HepG2 (cell line): Measurements from ENCODE around the gene IRS1. TPM values are rescaled to one million over a fixed set of nuclear protein-coding genes. Genes with fewer than 3 reads are reported as not detected.

Source experiments
- ATF3 ChIP-seq: sonication (generic); formaldehyde crosslinking; IDR thresholded peaks from 2 replicates; pipeline ENCODE4 v1.4.0; 2020; ENCODE audit warnings: missing genetic modification reagents
- CREB1 ChIP-seq, 2 experiments: fragments of 450-650 bp in 1 of 2; IDR thresholded peaks; 2 replicates each; pipeline ENCODE4 v1.6.1; 2016 to 2017; ENCODE audit warnings: control low read depth in 1 of 2, mild to moderate bottlenecking in 1 of 2, missing compliant biosample characterization in 1 of 2, missing genetic modification characterization in 1 of 2
- CSRNP1 ChIP-seq: sonication (generic); formaldehyde crosslinking; IDR thresholded peaks from 2 replicates; pipeline ENCODE4 v1.8.1; 2023; ENCODE audit warnings: mild to moderate bottlenecking, missing genetic modification reagents
- ETV5 ChIP-seq: IDR thresholded peaks from 2 replicates; pipeline ENCODE4 v1.6.1; 2018; ENCODE audit warnings: missing biosample characterization, missing genetic modification reagents, inconsistent platforms, borderline replicate concordance
- GPN1 ChIP-seq: sonication (generic); formaldehyde crosslinking; IDR thresholded peaks from 2 replicates; pipeline ENCODE4 v1.5.1; 2020; ENCODE audit warnings: missing genetic modification reagents, borderline replicate concordance
- HBP1 ChIP-seq: IDR thresholded peaks from 2 replicates; pipeline ENCODE4 v1.6.1; 2016; ENCODE audit warnings: low read depth, control low read depth
- HCFC1 ChIP-seq: fragments of 150-350 bp; IDR thresholded peaks from 2 replicates; pipeline ENCODE4 v1.6.1; 2014; ENCODE audit warnings: low read depth, low read length
- HDAC1 ChIP-seq: sonication (generic); formaldehyde crosslinking; IDR thresholded peaks from 2 replicates; pipeline ENCODE4 v1.5.1; 2020; ENCODE audit warnings: mild to moderate bottlenecking, missing genetic modification reagents
- JARID2 ChIP-seq: sonication (generic); formaldehyde crosslinking; IDR thresholded peaks from 2 replicates; pipeline ENCODE4 v1.8.1; 2023; ENCODE audit warnings: missing genetic modification reagents, inconsistent platforms; ENCODE audit not compliant: insufficient replicate concordance
- KAT2B ChIP-seq: fragments of 150-350 bp; IDR thresholded peaks from 2 replicates; pipeline ENCODE4 v1.6.1; 2014; ENCODE audit warnings: low read depth, low read length, borderline replicate concordance
- KDM5B ChIP-seq: sonication (generic); formaldehyde crosslinking; IDR thresholded peaks from 2 replicates; pipeline ENCODE4 v1.4.0; 2020; ENCODE audit warnings: missing genetic modification reagents, mild to moderate bottlenecking, borderline replicate concordance
- NFIB ChIP-seq: sonication (generic); formaldehyde crosslinking; IDR thresholded peaks from 2 replicates; pipeline ENCODE4 v1.9.0; 2021; ENCODE audit warnings: missing genetic modification reagents, mild to moderate bottlenecking, borderline replicate concordance
- SAP130 ChIP-seq: IDR thresholded peaks from 2 replicates; pipeline ENCODE4 v1.6.1; 2016; ENCODE audit warnings: low read depth
- TCF7L2 ChIP-seq: IDR thresholded peaks from 2 replicates; pipeline ENCODE4 v1.6.1; 2011; ENCODE audit warnings: mild to moderate bottlenecking, low read depth, low read length, moderate library complexity
- ZGPAT ChIP-seq: IDR thresholded peaks from 2 replicates; pipeline ENCODE4 v1.6.1; 2016; ENCODE audit warnings: mild to moderate bottlenecking
- ZNF296 ChIP-seq: sonication (generic); formaldehyde crosslinking; conservative IDR thresholded peaks from 2 replicates; pipeline ENCODE4 v1.5.0; 2020; ENCODE audit warnings: mild to moderate bottlenecking, missing genetic modification reagents
- ZNF383 ChIP-seq: sonication (generic); formaldehyde crosslinking; IDR thresholded peaks from 2 replicates; pipeline ENCODE4 v1.4.0; 2020; ENCODE audit warnings: missing genetic modification reagents, mild to moderate bottlenecking, borderline replicate concordance
- ZNF460 ChIP-seq: sonication (generic); formaldehyde crosslinking; IDR thresholded peaks from 2 replicates; pipeline ENCODE4 v1.5.1; 2020; ENCODE audit warnings: missing genetic modification reagents, mild to moderate bottlenecking, borderline replicate concordance
- polyA plus RNA-seq, 8 experiments: library from polyadenylated mRNA; depleted of rRNA in 3 of 8; stranded (reverse) in 7 of 8; unstranded in 1 of 8; fragments of >200 nt; fragmentation: Illumina TruSeq in 4 of 8; extraction: Trizol in 4 of 8; gene quantifications; 2 replicates each; pipeline versions ENCODE4 v1.2.1 to v1.2.3, GENCODE V29; 2011 to 2016; ENCODE audit warnings: low read depth in 4 of 8, missing spikeins in 1 of 8, mixed read lengths in 1 of 8; ENCODE audit not compliant: insufficient read depth in 1 of 8
- total RNA-seq, 5 experiments: library from RNA; depleted of rRNA; stranded (reverse); fragments of >200 nt; fragmentation: Illumina TruSeq; extraction: Trizol; gene quantifications; 2 replicates each; pipeline ENCODE4 v1.2.3, GENCODE V29; 2016; ENCODE audit warnings: low read depth in 1 of 5
- TF ChIP-seq, protein P1 (sequence below): IDR thresholded peaks from 2 replicates; pipeline ENCODE4 v1.6.1; 2016; ENCODE audit warnings: missing compliant biosample characterization, missing genetic modification reagents, borderline replicate concordance
- TF ChIP-seq, protein P2 (sequence below): sonication (generic); formaldehyde crosslinking; IDR thresholded peaks from 2 replicates; pipeline ENCODE4 v1.4.0; 2020; ENCODE audit warnings: mild to moderate bottlenecking, low read depth, missing genetic modification reagents

Gene IRS1
- total and polyA plus RNA-seq, 2 of the 13 experiments (the other 11 are each of a cell fraction or from before 2014, with no cell fraction given): 8.7 to 9.0 TPM

GRCh38 chr2:226739545-226740030 lies 60.0 kb downstream of the IRS1 start (continued):
- TF ChIP-seq CSRNP1 (CRISPR knock-in tag): no peak
- TF ChIP-seq NFIB (CRISPR knock-in tag): no peak
- peak; percentile 10 for TF ChIP-seq HDAC1 (CRISPR knock-in tag)
- TF ChIP-seq TCF7L2: no peak
- TF ChIP-seq ZNF296 (CRISPR knock-in tag): no peak
- TF ChIP-seq, protein P1, sequence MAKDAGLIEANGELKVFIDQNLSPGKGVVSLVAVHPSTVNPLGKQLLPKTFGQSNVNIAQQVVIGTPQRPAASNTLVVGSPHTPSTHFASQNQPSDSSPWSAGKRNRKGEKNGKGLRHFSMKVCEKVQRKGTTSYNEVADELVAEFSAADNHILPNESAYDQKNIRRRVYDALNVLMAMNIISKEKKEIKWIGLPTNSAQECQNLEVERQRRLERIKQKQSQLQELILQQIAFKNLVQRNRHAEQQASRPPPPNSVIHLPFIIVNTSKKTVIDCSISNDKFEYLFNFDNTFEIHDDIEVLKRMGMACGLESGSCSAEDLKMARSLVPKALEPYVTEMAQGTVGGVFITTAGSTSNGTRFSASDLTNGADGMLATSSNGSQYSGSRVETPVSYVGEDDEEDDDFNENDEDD (CRISPR knock-in tag): no peak
- TF ChIP-seq SAP130 (CRISPR knock-in tag): no peak; the same call in 1 of the 2 replicates
- TF ChIP-seq ATF3 (CRISPR knock-in tag): no peak
- no peak for TF ChIP-seq GPN1 (CRISPR knock-in tag)
- TF ChIP-seq, protein P2, sequence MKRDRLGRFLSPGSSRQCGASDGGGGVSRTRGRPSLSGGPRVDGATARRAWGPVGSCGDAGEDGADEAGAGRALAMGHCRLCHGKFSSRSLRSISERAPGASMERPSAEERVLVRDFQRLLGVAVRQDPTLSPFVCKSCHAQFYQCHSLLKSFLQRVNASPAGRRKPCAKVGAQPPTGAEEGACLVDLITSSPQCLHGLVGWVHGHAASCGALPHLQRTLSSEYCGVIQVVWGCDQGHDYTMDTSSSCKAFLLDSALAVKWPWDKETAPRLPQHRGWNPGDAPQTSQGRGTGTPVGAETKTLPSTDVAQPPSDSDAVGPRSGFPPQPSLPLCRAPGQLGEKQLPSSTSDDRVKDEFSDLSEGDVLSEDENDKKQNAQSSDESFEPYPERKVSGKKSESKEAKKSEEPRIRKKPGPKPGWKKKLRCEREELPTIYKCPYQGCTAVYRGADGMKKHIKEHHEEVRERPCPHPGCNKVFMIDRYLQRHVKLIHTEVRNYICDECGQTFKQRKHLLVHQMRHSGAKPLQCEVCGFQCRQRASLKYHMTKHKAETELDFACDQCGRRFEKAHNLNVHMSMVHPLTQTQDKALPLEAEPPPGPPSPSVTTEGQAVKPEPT (CRISPR knock-in tag): no peak
- TF ChIP-seq ETV5 (CRISPR knock-in tag): no peak
- no peak for TF ChIP-seq ZGPAT
- TF ChIP-seq ZNF383 (CRISPR knock-in tag): no peak
- no peak for TF ChIP-seq KDM5B (CRISPR knock-in tag)
- no peak for TF ChIP-seq ZNF460 (CRISPR knock-in tag)
- no peak for TF ChIP-seq JARID2 (CRISPR knock-in tag)
- TF ChIP-seq HCFC1: no peak
- TF ChIP-seq HBP1 (CRISPR knock-in tag): 0 out of 2 replicates have a peak, but pooled peaks have one; percentile 2
- no peak for TF ChIP-seq KAT2B
- TF ChIP-seq CREB1 (IDR thresholded peaks at IDR 0.05): no peak
- TF ChIP-seq CREB1 (CRISPR knock-in tag; IDR thresholded peaks at IDR 0.05): no peak
